SK-N-SH (cell line): Measurements from ENCODE around the gene RAB15. TPM values are rescaled to one million over a fixed set of nuclear protein-coding genes. Genes with fewer than 3 reads are reported as not detected.

ENCODE experiments used
- CTCF ChIA-PET: fragments of 300-600, 350-600 bp; formaldehyde crosslinking; extraction: SDS; loops from one replicate; lab custom pipeline; 2021; lab: Yijun Ruan, JAX
- POLR2A ChIA-PET: fragments of 350-600 bp; sonication (Branson Sonifier 250); formaldehyde crosslinking; extraction: SDS; loops from one replicate; lab custom pipeline; 2020; ENCODE audit warnings: antibody characterized with exemption, inconsistent platforms; lab: Yijun Ruan, JAX
- DNase-seq: peaks from one replicate; pipeline ENCODE4 v3.0.0; 2012
- H2AFZ ChIP-seq: fragments of 200-600 bp; sonication (generic); 2 replicates; pipeline ENCODE4 v1.8.1; 2016; ENCODE audit warnings: antibody characterized with exemption, mild to moderate bottlenecking, low read depth
- H3F3A ChIP-seq: fragments of 200-600 bp; sonication (generic); replicated peaks from 2 replicates; pipeline ENCODE3; 2016; ENCODE audit warnings: antibody characterized with exemption, mild to moderate bottlenecking; ENCODE audit not compliant: insufficient read depth
- H3K27ac ChIP-seq, 2 experiments: fragments of 200-500 bp in 1 of 2; fragments of 200-600 bp in 1 of 2; sonication (Bioruptor generic) in 1 of 2; sonication (generic), shearing (Covaris generic) in 1 of 2; 2 replicates each; pipeline versions ENCODE4 v1.5.1 to v1.6.1; 2014 to 2016; ENCODE audit warnings: low read depth in 2 of 2, inconsistent platforms in 1 of 2, low read length in 1 of 2, mild to moderate bottlenecking in 1 of 2, mixed read lengths in 1 of 2
- H3K27me3 ChIP-seq: fragments of 200-600 bp; sonication (generic), shearing (Covaris generic); 2 replicates; pipeline ENCODE4 v1.6.1; 2016; ENCODE audit warnings: mixed run types; ENCODE audit not compliant: insufficient read depth
- H3K36me3 ChIP-seq, 2 experiments: fragments of 200-500 bp in 1 of 2; fragments of 200-600 bp in 1 of 2; sonication (Bioruptor generic) in 1 of 2; sonication (generic) in 1 of 2; replicated peaks in 1 of 2; 2 replicates each; pipeline versions ENCODE3 to v1.5.1; 2014 to 2016; ENCODE audit warnings: low read length in 1 of 2, mild to moderate bottlenecking in 1 of 2; ENCODE audit not compliant: insufficient read depth in 2 of 2, control insufficient read depth in 1 of 2
- H3K4me1 ChIP-seq, 2 experiments: fragments of 200-500 bp in 1 of 2; fragments of 200-600 bp in 1 of 2; sonication (Bioruptor generic) in 1 of 2; sonication (generic), shearing (Covaris generic) in 1 of 2; 2 replicates each; pipeline versions ENCODE4 v1.5.1 to v1.6.1; 2014 to 2016; ENCODE audit warnings: low read depth in 1 of 2, low read length in 1 of 2, mixed run types in 1 of 2; ENCODE audit not compliant: insufficient read depth in 2 of 2, control insufficient read depth in 1 of 2
- H3K4me2 ChIP-seq: fragments of 200-600 bp; sonication (generic), shearing (Covaris generic); 2 replicates; pipeline ENCODE4 v1.6.1; 2017; ENCODE audit warnings: mixed run types
- H3K4me3 ChIP-seq, 2 experiments: fragments of 200-500 bp in 1 of 2; fragments of 200-600 bp in 1 of 2; sonication (Bioruptor generic) in 1 of 2; sonication (generic), shearing (Covaris generic) in 1 of 2; 2 replicates each; pipeline versions ENCODE4 v1.5.1 to v1.8.1; 2014 to 2016; ENCODE audit warnings: low read depth in 2 of 2, inconsistent platforms in 1 of 2, low read length in 1 of 2, mild to moderate bottlenecking in 1 of 2, mixed read lengths in 1 of 2, moderate library complexity in 1 of 2
- H3K79me2 ChIP-seq: fragments of 200-600 bp; sonication (generic); 2 replicates; pipeline ENCODE4 v1.8.1; 2017; ENCODE audit warnings: mild to moderate bottlenecking; ENCODE audit not compliant: insufficient read depth
- H3K9ac ChIP-seq: fragments of 200-600 bp; sonication (generic); 2 replicates; pipeline ENCODE4 v1.6.1; 2017; ENCODE audit warnings: mixed run types
- H3K9me2 ChIP-seq: fragments of 200-600 bp; sonication (generic); 2 replicates; pipeline ENCODE4 v1.6.1; 2017; ENCODE audit warnings: mixed run types
- H3K9me3 ChIP-seq: fragments of 200-600 bp; sonication (generic); 2 replicates; pipeline ENCODE4 v1.6.1; 2017; ENCODE audit warnings: mixed run types, mild to moderate bottlenecking, moderate library complexity
- H4K20me1 ChIP-seq: fragments of 200-600 bp; sonication (generic); 2 replicates; pipeline ENCODE4 v1.6.1; 2017; ENCODE audit warnings: mild to moderate bottlenecking, mixed run types; ENCODE audit not compliant: insufficient read depth
- CHD2 ChIP-seq: fragments of 150-350 bp; IDR thresholded peaks from 2 replicates; pipeline ENCODE4 v1.6.1; 2018; ENCODE audit warnings: low read length; ENCODE audit not compliant: partially characterized antibody
- EZH2phosphoT487 ChIP-seq: fragments of 200-600 bp; sonication (generic); IDR thresholded peaks from 2 replicates; pipeline ENCODE4 v1.6.1; 2017; ENCODE audit warnings: low read depth, mixed run types, mild to moderate bottlenecking, antibody characterized with exemption, moderate library complexity, borderline replicate concordance
- FOXJ3 ChIP-seq: sonication (generic); formaldehyde crosslinking; IDR thresholded peaks from 2 replicates; pipeline ENCODE4 v1.5.1; 2020; ENCODE audit warnings: mild to moderate bottlenecking, missing genetic modification reagents
- GABPA ChIP-seq: IDR thresholded peaks from 2 replicates; pipeline ENCODE4 v1.4.0; 2012; ENCODE audit warnings: low read depth, mild to moderate bottlenecking
- JUND ChIP-seq: IDR thresholded peaks from 2 replicates; pipeline ENCODE4 v1.4.0; 2012
- NFIC ChIP-seq: IDR thresholded peaks from 2 replicates; pipeline ENCODE4 v1.4.0; 2012; ENCODE audit warnings: borderline replicate concordance
- POLR2AphosphoS5 ChIP-seq: IDR thresholded peaks from 2 replicates; pipeline ENCODE4 v1.6.1; 2012; ENCODE audit warnings: low read depth, low read length
- RAD21 ChIP-seq: IDR thresholded peaks from 2 replicates; pipeline ENCODE4 v1.6.1; 2012; ENCODE audit warnings: mild to moderate bottlenecking, low read length
- RCOR1 ChIP-seq: fragments of 150-350 bp; IDR thresholded peaks from 2 replicates; pipeline ENCODE4 v1.6.1; 2017; ENCODE audit warnings: antibody characterized with exemption, low read length
- RFX5 ChIP-seq: IDR thresholded peaks from 2 replicates; pipeline ENCODE4 v1.6.1; 2012; ENCODE audit warnings: mild to moderate bottlenecking, improper control_type of control experiment, low read length
- RXRA ChIP-seq: IDR thresholded peaks from 2 replicates; pipeline ENCODE4 v1.4.0; 2012; ENCODE audit warnings: low read depth, mild to moderate bottlenecking, borderline replicate concordance
- SMC3 ChIP-seq: IDR thresholded peaks from 2 replicates; pipeline ENCODE4 v1.6.1; 2012; ENCODE audit warnings: low read depth, low read length, improper control_type of control experiment
- TAF1 ChIP-seq: IDR thresholded peaks from 2 replicates; pipeline ENCODE4 v1.6.1; 2012; ENCODE audit warnings: low read depth, mild to moderate bottlenecking, low read length, moderate library complexity, borderline replicate concordance
- TEAD4 ChIP-seq: IDR thresholded peaks from 2 replicates; pipeline ENCODE4 v1.4.0; 2012; ENCODE audit warnings: mild to moderate bottlenecking, borderline replicate concordance; ENCODE audit not compliant: insufficient read depth
- YY1 ChIP-seq: IDR thresholded peaks from 2 replicates; pipeline ENCODE4 v1.4.0; 2012; ENCODE audit warnings: low read depth, mild to moderate bottlenecking
- WGBS: methylation state at CpG from one replicate; pipeline ENCODE4 v1.1.6; 2017; ENCODE audit warnings: low lambda C conversion rate; 5-methylcytosine and 5-hydroxymethylcytosine counted together
- polyA plus RNA-seq, 3 experiments: library from polyadenylated mRNA; depleted of rRNA; stranded (reverse); fragments of >200 nt; gene quantifications; 2 replicates each; pipeline ENCODE4 v1.2.3, GENCODE V29; 2012
- TF ChIP-seq, protein P1 (sequence below): IDR thresholded peaks from 2 replicates; pipeline ENCODE4; 2012
- TF ChIP-seq, protein P2 (sequence below): IDR thresholded peaks from 2 replicates; pipeline ENCODE4 v1.4.0; 2012; ENCODE audit warnings: low read depth, borderline replicate concordance
- TF ChIP-seq, protein P3 (sequence below): fragments of 200-600 bp; sonication (generic); IDR thresholded peaks from 2 replicates; pipeline ENCODE4 v1.6.1; 2017; ENCODE audit warnings: antibody characterized with exemption, mild to moderate bottlenecking, moderate library complexity
- TF ChIP-seq, protein P4 (sequence below): IDR thresholded peaks from 2 replicates; pipeline ENCODE4 v1.4.0; 2012; ENCODE audit warnings: low read depth

Gene RAB15
- polyA plus RNA-seq, 1 of the 3 experiments (the other 2 are of a cell fraction) = 14.2 TPM

DNA sequence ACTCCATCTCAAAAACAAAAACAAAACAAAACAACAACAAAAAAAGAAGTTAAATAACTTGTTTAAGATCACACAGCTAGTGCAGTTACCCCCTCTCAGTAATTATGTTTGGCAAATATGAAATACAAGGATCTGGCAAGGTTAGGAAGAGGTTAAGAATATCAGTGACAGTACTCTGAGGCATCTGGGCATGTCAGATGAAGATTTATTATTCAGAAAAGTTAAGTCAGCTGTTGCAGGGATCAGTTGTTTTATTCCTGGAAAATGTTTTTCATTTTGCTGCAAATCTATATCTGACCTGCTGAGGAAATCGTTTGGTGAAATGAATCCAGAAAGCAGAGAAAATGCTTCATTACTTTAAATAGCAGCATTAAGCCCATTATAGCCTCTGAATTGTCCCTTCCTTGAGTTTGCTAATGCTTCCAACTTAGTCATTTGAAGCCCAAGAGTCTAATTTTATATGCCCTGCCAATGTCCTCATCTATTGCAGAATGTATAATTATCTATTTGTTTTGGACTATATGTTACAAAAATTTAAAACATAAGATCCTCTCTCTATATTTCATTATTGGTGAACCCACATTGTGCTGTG, 37.7 kb downstream of the RAB15 start:
- TF ChIP-seq, protein P1, sequence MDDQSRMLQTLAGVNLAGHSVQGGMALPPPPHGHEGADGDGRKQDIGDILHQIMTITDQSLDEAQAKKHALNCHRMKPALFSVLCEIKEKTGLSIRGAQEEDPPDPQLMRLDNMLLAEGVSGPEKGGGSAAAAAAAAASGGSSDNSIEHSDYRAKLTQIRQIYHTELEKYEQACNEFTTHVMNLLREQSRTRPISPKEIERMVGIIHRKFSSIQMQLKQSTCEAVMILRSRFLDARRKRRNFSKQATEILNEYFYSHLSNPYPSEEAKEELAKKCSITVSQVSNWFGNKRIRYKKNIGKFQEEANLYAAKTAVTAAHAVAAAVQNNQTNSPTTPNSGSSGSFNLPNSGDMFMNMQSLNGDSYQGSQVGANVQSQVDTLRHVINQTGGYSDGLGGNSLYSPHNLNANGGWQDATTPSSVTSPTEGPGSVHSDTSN = peak; percentile 28; the same call in 1 of the 2 replicates
- TF ChIP-seq EZH2phosphoT487 (no peak), SMC3 (no peak), FOXJ3 (no peak)
- Histone ChIP-seq H2AFZ (no peak overlapping the region), H3K27me3 (no peaks in the 10 kb centered on the region), H3K4me1 (peaks cover 0 to 3% of the 10 kb centered on the region in 2 experiments; a peak in 3 of 4 replicates), H3K9ac (no peak overlapping the region), H3K79me2 (peaks cover 13% of the 10 kb centered on the region; the same call in 1 of the 2 replicates), H3K9me2 (no peaks in the 10 kb centered on the region), H4K20me1 (no peaks in the 10 kb centered on the region; the same call in 1 of the 2 replicates), H3F3A (peaks cover 16% of the 10 kb centered on the region), H3K27ac (no peak overlapping the region), H3K4me3 (no peak overlapping the region), H3K9me3 (no peaks in the 10 kb centered on the region), H3K4me2 (no peak overlapping the region), H3K36me3 (peaks cover 40 to 42% of the 10 kb centered on the region in 2 experiments)
- 89% methylated on average over 1 of the region's 1 CpG for WGBS
- POLR2A ChIA-PET = no interaction called here
- CTCF ChIA-PET = no interaction called here
- no peak for DNase-seq

DNA sequence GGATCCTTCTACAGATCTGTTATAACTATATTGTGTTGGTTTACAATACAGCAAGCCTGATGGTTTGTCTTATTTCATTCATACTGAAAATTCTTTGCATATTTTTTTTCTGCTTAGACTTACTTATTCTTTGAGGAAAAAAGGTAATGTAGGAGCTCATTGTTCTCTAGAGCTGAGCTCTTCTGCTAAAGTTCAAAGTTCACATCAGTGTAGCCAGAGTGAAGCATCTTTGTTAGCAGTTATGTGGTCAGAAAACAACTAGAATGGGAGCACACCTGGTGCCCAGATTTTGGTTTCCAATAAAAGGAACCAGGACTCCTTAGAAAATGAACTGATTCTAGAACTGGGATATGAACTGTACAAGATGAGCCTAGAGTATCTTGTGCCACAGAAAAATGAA, 39.9 kb downstream of the RAB15 start:
- CTCF ChIA-PET = no interaction called here
- H3K9me3 ChIP-seq = no peaks in the 10 kb centered on the region

More for the DNA sequence above, 39.9 kb downstream of the RAB15 start:
- no peak overlapping the region for H3K9ac ChIP-seq
- no peaks in the 10 kb centered on the region for H3K27me3 ChIP-seq
- DNase-seq = no peak
- no peak overlapping the region for H3K4me3 ChIP-seq
- peaks cover 14% of the 10 kb centered on the region for H3F3A ChIP-seq
- H4K20me1 ChIP-seq = no peaks in the 10 kb centered on the region; the same call in 1 of the 2 replicates
- no peaks in the 10 kb centered on the region for H3K9me2 ChIP-seq
- H3K4me1 ChIP-seq = peaks cover 0 to 5% of the 10 kb centered on the region in 2 experiments; a peak in 3 of 4 replicates
- peaks cover 56 to 59% of the 10 kb centered on the region in 2 experiments for H3K36me3 ChIP-seq
- no peak for TF ChIP-seq RXRA
- TF ChIP-seq, protein P2, sequence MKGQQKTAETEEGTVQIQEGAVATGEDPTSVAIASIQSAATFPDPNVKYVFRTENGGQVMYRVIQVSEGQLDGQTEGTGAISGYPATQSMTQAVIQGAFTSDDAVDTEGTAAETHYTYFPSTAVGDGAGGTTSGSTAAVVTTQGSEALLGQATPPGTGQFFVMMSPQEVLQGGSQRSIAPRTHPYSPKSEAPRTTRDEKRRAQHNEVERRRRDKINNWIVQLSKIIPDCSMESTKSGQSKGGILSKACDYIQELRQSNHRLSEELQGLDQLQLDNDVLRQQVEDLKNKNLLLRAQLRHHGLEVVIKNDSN = no peak
- no peak for TF ChIP-seq GABPA
- TF ChIP-seq YY1 = no peak
- no peak for TF ChIP-seq RCOR1
- no peak for TF ChIP-seq FOXJ3
- TF ChIP-seq CHD2 = no peak
- no peak for TF ChIP-seq TAF1
- TF ChIP-seq RFX5 = no peak
- TF ChIP-seq TEAD4 = no peak
- TF ChIP-seq, protein P3, sequence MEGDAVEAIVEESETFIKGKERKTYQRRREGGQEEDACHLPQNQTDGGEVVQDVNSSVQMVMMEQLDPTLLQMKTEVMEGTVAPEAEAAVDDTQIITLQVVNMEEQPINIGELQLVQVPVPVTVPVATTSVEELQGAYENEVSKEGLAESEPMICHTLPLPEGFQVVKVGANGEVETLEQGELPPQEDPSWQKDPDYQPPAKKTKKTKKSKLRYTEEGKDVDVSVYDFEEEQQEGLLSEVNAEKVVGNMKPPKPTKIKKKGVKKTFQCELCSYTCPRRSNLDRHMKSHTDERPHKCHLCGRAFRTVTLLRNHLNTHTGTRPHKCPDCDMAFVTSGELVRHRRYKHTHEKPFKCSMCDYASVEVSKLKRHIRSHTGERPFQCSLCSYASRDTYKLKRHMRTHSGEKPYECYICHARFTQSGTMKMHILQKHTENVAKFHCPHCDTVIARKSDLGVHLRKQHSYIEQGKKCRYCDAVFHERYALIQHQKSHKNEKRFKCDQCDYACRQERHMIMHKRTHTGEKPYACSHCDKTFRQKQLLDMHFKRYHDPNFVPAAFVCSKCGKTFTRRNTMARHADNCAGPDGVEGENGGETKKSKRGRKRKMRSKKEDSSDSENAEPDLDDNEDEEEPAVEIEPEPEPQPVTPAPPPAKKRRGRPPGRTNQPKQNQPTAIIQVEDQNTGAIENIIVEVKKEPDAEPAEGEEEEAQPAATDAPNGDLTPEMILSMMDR = no peak
- TF ChIP-seq RAD21 = no peak
- no peak for TF ChIP-seq JUND
- no peak for TF ChIP-seq NFIC
- TF ChIP-seq POLR2AphosphoS5 = no peak
- TF ChIP-seq, protein P4, sequence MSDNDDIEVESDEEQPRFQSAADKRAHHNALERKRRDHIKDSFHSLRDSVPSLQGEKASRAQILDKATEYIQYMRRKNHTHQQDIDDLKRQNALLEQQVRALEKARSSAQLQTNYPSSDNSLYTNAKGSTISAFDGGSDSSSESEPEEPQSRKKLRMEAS = no peak
- peaks cover 13% of the 10 kb centered on the region; the same call in 1 of the 2 replicates for H3K79me2 ChIP-seq
- POLR2A ChIA-PET = no interaction called here
- H3K27ac ChIP-seq = no peak overlapping the region
- no peak overlapping the region for H2AFZ ChIP-seq
- H3K4me2 ChIP-seq = no peak overlapping the region
